Measurements from ENCODE around the gene E4F1.

Gene E4F1

GRCh38 chr16:2205967-2206313 lies 17.5 kb upstream of the E4F1 start:
- peak in 6 of 56 donors; percentile 54 to 68 (median 57) for DNase-seq

- no peak for DNase-seq
These were observed 17.0 kb upstream of the E4F1 start for GRCh38 chr16:2206420-2206779.

- DNase-seq = no peak
These were observed 16.5 kb upstream of the E4F1 start for GRCh38 chr16:2206780-2207433.

GRCh38 chr16:2207872-2208271 lies 15.5 kb upstream of the E4F1 start:
- no peak for DNase-seq

- no peak for DNase-seq
These were observed 15.1 kb upstream of the E4F1 start for GRCh38 chr16:2208308-2208707.

- no peak for DNase-seq
These were observed 14.6 kb upstream of the E4F1 start for GRCh38 chr16:2208772-2209171.

- no peak for DNase-seq
These were observed 14.0 kb upstream of the E4F1 start for GRCh38 chr16:2209258-2210008.

GRCh38 chr16:2210009-2210332 lies 13.4 kb upstream of the E4F1 start:
- no peak for DNase-seq

GRCh38 chr16:2210386-2211365 lies 12.7 kb upstream of the E4F1 start, which contains the start of gene BRICD5:
Gene BRICD5 (minus strand): TSS chr16:2210863. CDS start chr16:2210833, 30 bp downstream.
- no peak for DNase-seq

GRCh38 chr16:2211923-2212347 lies 11.5 kb upstream of the E4F1 start:
- DNase-seq = no peak

GRCh38 chr16:2212362-2213324 lies 10.7 kb upstream of the E4F1 start:
- no peak for DNase-seq

GRCh38 chr16:2213817-2214718 lies 9.3 kb upstream of the E4F1 start:
- no peak for DNase-seq

GRCh38 chr16:2214719-2214968 lies 8.7 kb upstream of the E4F1 start, which contains the start of gene PGP:
Gene PGP (minus strand): TSS chr16:2214840. CDS start chr16:2214777, 63 bp downstream.
- no peak for DNase-seq

- DNase-seq = no peak
These were observed 7.1 kb upstream of the E4F1 start for GRCh38 chr16:2216330-2216729.

- peak in 9 of 56 donors; percentile 23 to 62 (median 40) for DNase-seq
These were observed 623 bp downstream of the E4F1 start for GRCh38 chr16:2223942-2224486.

GRCh38 chr16:2226245-2226793 lies 2.9 kb downstream of the E4F1 start:
- DNase-seq = no peak

GRCh38 chr16:2226918-2227317 lies 3.5 kb downstream of the E4F1 start:
- no peak for DNase-seq

GRCh38 chr16:2228161-2228824 lies 4.9 kb downstream of the E4F1 start:
- no peak for DNase-seq

- DNase-seq = no peak
These were observed 5.7 kb downstream of the E4F1 start for GRCh38 chr16:2229091-2229490.
